GM21529 (cell line): Measurements from ENCODE around the gene KDM4F.

Experiments
- ATAC-seq: cut with Tn5 transposase; IDR thresholded peaks from one replicate; pipeline ENCODE4 v1.9.1; 2021; ENCODE audit not compliant: unreplicated experiment

The KDM4F gene

GRCh38 chr11:95089620-95090542 is 40.7 kb downstream of the KDM4F start, which contains the start of gene ENDOD1:
TSS of gene ENDOD1 (plus strand) at chr11:95089846. CDS start at chr11:95089928, 82 bp downstream.
- ATAC-seq = peak; percentile 84

GRCh38 chr11:95091663-95092180 is 42.5 kb downstream of the KDM4F start:
- ATAC-seq = no peak

- ATAC-seq = no peak
Observed at GRCh38 chr11:95092549-95093324, 43.5 kb downstream of the KDM4F start.

- peak; percentile 15 for ATAC-seq
Observed at GRCh38 chr11:95093548-95093947, 44.3 kb downstream of the KDM4F start.

- ATAC-seq = peak; percentile 81
Observed at GRCh38 chr11:95095858-95096587, 46.8 kb downstream of the KDM4F start.

GRCh38 chr11:95097209-95097608 is 48.0 kb downstream of the KDM4F start:
- no peak for ATAC-seq

- no peak for ATAC-seq
Observed at GRCh38 chr11:95098826-95099225, 49.6 kb downstream of the KDM4F start.

GRCh38 chr11:95100191-95100648 is 51.0 kb downstream of the KDM4F start:
- ATAC-seq = no peak
